HG02885 (cell line): Measurements from ENCODE around the gene RPRD2.
A peak's percentile ranks its signal among the peaks of the same experiment; 100 is the strongest.

Source experiments
- ATAC-seq: cut with Tn5 transposase; IDR thresholded peaks from one replicate; pipeline ENCODE4 v1.9.1; 2021; ENCODE audit warnings: mild to moderate bottlenecking; ENCODE audit not compliant: unreplicated experiment, poor library complexity

Gene RPRD2

DNA sequence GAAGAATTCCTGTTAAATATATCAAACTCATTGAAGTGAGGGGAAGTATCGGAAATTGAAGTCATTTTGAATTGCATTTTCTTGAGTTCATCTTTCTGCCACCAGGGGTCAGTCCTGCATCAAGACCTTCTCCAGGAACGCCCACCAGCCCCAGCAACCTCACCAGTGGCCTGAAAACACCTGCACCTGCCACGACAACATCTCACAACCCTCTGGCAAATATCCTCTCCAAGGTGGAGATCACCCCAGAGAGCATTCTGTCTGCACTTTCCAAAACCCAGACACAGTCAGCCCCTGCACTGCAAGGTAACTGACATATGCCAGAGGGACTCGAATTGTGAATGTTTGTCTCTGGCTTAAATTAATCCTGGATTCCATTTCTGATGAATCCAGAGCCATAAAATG lies 100.5 kb downstream of the RPRD2 start:
- no peak for ATAC-seq

GRCh38 chr1:150466964-150467363 lies 103.0 kb downstream of the RPRD2 start:
- no peak for ATAC-seq

- ATAC-seq, result no peak
Measured at GRCh38 chr1:150469291-150469690, 105.3 kb downstream of the RPRD2 start.

- ATAC-seq, result no peak
Measured at GRCh38 chr1:150472601-150473200, 108.8 kb downstream of the RPRD2 start.

GRCh38 chr1:150473659-150474058 lies 109.7 kb downstream of the RPRD2 start:
- ATAC-seq, result no peak

DNA sequence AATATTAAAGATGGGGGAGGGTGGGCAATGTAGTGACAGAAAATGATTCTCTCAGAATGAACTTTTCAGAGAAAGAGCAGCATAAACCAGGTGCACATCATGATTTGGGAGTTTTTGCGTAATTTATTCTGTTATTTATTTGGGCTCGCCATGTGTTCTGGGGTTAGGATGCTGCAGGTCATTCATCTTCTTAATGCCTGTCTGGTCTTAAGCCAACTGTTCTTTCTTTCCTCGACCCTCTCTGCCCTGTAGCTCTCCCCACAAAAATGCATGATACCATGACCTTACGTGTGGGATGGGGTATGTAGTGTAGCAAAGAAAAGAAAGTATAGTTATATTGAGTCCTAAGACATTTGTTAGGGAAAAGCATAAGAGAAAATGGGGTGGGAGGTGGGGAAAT lies 110.9 kb downstream of the RPRD2 start:
- ATAC-seq, result no peak

- no peak for ATAC-seq
Measured at GRCh38 chr1:150476754-150477153, 112.8 kb downstream of the RPRD2 start.

- ATAC-seq, result no peak
Measured at GRCh38 chr1:150477320-150477719, 113.4 kb downstream of the RPRD2 start.

DNA sequence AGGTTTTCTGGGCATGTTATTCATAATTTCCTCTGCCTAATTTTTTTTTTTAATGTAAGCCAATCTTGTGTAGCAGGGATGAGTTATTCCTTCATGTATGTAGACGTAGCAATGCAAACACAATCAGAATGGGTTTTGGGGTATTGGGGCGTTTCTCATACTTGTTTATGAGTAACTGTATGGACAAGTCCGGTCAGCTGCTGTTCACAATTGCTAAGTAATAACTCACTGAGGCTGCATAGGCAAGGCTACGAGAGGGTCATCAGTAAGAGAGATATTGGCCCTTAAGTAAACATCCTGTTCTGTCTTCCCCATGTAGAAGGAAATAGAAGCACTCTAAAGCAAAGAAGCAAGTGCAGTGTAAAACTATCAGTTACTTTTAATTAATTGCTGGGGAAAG lies 113.8 kb downstream of the RPRD2 start:
- no peak for ATAC-seq

DNA sequence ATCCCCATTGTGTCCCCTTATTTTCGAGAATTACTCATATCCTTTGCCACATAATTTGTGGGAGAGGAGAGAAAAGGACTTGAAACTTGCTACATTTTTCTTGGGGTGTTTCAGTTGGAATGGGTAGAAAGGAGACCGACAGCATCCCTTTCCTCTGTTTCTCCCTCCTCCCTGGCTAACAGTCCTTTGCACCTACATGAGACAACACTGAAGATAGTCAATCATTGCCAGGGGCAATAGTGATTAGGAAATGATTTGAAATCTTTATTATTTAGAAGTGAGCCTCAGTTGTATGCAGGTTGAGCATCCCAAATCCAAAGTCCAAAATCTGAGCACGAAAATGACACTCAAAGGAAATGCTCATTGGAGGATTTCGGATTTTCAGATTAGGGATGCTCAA lies 115.4 kb downstream of the RPRD2 start:
- no peak for ATAC-seq

DNA sequence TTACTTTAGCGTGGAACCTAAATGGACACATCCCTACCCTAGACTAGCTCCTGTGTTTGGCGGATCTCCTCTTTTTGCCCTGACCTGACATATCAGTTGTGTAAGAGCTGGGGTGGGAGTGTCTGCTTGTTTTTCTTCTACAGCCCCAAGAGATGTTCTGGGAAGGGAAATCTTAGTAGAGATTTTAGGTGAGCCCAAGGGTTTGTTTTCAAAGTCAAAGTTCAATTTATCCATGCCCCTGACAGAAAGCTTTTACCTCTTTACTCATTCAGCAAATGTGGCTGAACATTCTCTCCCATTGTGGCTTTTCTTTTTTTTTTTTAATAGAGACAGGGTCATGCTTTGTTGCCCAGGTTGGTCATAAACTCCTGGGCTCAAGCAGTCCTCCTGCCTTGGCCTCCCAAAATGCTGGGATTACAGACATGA lies 116.0 kb downstream of the RPRD2 start:
- no peak for ATAC-seq

DNA sequence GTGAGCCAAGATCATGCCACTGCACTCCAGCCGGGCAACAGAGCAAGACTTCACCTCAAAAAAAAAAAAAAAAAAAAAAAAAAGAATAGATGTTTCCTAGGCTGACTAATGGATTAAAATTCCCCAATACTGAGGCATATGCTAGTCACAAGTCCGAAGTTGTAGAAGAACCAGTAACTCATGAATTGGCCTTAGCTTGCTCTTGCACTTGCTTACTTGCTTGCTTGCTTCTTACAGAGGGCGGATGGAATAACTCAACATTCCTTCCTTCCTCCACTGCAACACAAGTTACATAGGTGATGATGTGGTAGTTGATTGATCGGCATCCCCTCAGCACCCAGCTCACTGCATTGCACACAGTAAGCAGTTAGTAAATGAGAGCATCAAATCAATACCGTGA lies 120.5 kb downstream of the RPRD2 start:
- ATAC-seq, result no peak

- no peak for ATAC-seq
Measured at GRCh38 chr1:150484861-150485260, 120.9 kb downstream of the RPRD2 start.

DNA sequence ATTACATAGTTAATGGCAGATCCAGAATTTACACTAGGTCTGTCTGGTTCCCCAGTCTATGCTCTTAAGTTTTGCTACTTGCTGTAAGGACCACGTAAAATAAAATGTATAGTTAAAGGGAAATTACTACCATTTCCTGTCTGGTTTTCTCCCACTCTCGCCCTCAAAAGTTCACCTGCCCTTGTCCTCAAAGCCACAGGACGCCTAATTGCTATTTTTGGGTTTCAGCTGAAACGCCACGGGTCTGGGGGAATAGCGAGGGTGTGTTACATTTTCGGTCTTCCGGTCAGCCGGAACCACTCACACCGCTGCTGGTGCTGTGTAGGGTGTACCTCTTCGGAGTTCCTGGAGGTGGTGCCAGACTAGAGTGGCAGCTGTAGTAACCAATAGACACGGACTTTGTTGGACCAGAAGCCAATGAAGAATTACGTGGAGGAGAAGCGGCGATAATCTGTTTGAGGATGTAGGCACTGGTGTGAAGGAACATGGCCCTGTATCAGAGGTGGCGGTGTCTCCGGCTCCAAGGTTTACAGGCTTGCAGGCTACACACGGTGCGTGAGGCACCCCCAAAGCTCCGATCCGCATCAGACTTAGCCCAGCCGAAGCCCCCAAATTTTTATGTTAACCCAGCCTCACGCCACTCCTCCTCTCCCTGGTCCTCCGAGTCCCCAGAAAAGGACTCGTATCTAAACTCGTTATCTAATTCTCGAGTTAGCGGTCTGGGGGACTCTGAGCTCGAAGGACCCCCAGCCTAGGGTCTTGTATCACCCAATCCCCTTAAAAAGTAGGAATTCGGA lies 123.2 kb downstream of the RPRD2 start, which contains the start of gene TARS2:
Gene TARS2 (plus strand): TSS at position 454 of the 797 bp plus-strand sequence. CDS start 32 bp downstream, at position 486.
- peak; percentile 100 for ATAC-seq

DNA sequence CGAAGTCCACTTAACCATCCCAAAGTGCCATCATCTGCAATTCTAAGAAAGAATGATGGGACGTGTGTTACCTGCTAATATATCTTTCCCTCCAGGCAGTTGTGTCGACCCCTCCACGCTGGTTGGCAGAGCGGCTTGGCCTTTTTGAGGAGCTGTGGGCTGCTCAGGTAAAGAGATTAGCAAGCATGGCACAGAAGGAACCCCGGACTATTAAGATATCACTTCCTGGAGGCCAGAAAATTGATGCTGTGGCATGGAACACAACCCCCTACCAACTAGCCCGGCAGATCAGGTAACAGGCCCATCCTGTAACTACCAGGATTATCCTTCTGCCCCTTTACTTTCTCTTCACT lies 123.8 kb downstream of the RPRD2 start:
- no peak for ATAC-seq

GRCh38 chr1:150493175-150493574 lies 129.2 kb downstream of the RPRD2 start:
- ATAC-seq, result no peak

DNA sequence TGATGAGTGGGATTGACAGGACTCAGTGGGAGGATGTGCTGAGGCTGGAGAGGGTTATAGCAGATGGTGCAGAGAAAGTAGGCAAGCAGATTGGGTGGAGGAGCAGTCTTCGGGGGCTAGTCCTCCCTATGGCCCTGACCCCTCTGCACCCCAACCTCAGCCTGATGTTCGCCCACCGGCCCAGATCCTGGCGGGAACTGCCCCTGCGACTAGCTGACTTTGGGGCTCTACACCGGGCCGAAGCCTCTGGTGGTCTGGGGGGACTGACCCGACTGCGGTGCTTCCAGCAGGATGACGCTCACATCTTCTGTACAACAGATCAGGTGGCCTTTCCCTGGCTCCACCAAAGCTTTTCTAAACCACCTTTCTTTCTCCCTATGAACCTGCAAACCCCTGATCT lies 134.4 kb downstream of the RPRD2 start:
- no peak for ATAC-seq

DNA sequence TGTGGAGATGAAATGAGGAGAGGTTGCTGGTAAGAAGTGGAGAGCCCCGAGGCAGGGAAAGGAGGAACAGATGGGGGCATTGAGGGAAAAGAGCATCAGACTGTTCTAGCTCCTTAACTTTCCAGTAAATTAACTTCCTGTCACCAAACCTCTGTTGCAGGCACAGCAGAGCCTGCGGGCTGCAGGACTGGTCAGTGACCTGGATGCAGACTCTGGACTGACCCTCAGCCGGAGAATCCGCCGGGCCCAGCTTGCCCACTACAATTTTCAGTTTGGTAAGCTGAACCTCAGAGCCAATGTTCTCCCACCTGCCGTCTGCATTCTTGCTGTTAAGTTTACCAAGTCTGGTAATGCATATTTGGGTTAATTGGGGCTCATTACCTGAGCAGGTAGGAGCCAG lies 141.5 kb downstream of the RPRD2 start:
- ATAC-seq, result no peak

- no peak for ATAC-seq
Measured at GRCh38 chr1:150507912-150508864, 144.2 kb downstream of the RPRD2 start, which contains the start of gene ECM1. ECM1 (plus strand) TSS chr1:150508109; CDS start chr1:150508210, 101 bp downstream.

DNA sequence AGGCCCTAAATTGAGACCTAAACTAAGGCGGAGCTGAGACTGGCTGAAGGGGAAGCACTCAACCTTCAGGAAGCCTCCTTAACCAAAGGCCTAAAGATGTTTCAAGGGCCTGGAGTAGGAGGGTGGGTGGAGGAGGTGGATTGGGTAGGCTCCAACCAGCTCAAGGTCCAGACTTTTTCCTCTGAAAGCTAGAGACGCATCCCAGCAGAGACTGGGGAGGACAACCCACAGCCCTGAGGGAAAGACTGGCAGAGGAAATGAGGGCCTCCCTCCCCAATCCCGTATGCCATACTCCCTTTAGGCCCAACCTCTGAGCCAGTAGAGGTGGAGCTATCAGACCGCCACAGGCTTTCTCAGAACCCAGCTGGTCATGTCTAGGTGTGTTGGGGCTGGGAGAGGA lies 145.0 kb downstream of the RPRD2 start:
- ATAC-seq, result no peak

DNA sequence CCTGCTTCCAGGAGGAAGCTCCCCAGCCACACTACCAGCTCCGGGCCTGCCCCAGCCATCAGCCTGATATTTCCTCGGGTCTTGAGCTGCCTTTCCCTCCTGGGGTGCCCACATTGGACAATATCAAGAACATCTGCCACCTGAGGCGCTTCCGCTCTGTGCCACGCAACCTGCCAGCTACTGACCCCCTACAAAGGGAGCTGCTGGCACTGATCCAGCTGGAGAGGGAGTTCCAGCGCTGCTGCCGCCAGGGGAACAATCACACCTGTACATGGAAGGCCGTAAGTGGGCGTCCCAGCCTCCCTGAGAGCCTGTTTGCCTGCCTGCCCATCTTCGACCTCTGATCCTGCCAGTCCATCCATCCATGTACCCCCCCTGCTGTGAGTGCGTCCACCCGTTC lies 147.6 kb downstream of the RPRD2 start:
- no peak for ATAC-seq
